H9 (cell line): ENCODE measurements around the gene SLC4A5. TPM values are rescaled to one million over a fixed set of nuclear protein-coding genes. Genes with fewer than 3 reads are reported as not detected.

ENCODE experiments used
- DNase-seq: peaks from one replicate; pipeline ENCODE4 v3.0.0-alpha.2; 2017
- H2AFZ ChIP-seq: one replicate; pipeline ENCODE4 v1.6.1; 2013; ENCODE audit warnings: mild to moderate bottlenecking, low read length, control low read depth, moderate library complexity
- H2AK5ac ChIP-seq: 2 replicates; pipeline ENCODE4 v1.6.1; 2013; ENCODE audit warnings: low read length, control low read depth, mixed read lengths; ENCODE audit not compliant: insufficient read length
- H2BK120ac ChIP-seq: one replicate; pipeline ENCODE4 v1.6.1; 2013; ENCODE audit warnings: low read depth, mild to moderate bottlenecking, low read length, control low read depth, inconsistent platforms; ENCODE audit not compliant: poor library complexity, severe bottlenecking
- H2BK12ac ChIP-seq: 2 replicates; pipeline ENCODE4 v1.6.1; 2013; ENCODE audit warnings: low read length, control low read depth, mixed read lengths, low read depth; ENCODE audit not compliant: insufficient read length
- H2BK15ac ChIP-seq: 2 replicates; pipeline ENCODE4 v1.6.1; 2013; ENCODE audit warnings: low read depth, low read length, control low read depth
- H2BK20ac ChIP-seq: one replicate; pipeline ENCODE4 v1.6.1; 2013; ENCODE audit warnings: low read depth, mild to moderate bottlenecking, low read length, control low read depth, inconsistent platforms; ENCODE audit not compliant: poor library complexity, severe bottlenecking
- H2BK5ac ChIP-seq: 2 replicates; pipeline ENCODE4 v1.6.1; 2013; ENCODE audit warnings: low read length, control low read depth, mixed read lengths; ENCODE audit not compliant: insufficient read length
- H3K14ac ChIP-seq: 2 replicates; pipeline ENCODE4 v1.6.1; 2013; ENCODE audit warnings: low read length, control low read depth; ENCODE audit not compliant: insufficient read depth
- H3K18ac ChIP-seq: 2 replicates; pipeline ENCODE4 v1.6.1; 2013; ENCODE audit warnings: low read depth, mild to moderate bottlenecking, mixed read lengths, low read length, control low read depth; ENCODE audit not compliant: insufficient read length
- H3K23ac ChIP-seq: 2 replicates; pipeline ENCODE4 v1.6.1; 2013; ENCODE audit warnings: low read length, control low read depth, mixed read lengths, low read depth; ENCODE audit not compliant: insufficient read length
- H3K23me2 ChIP-seq: 2 replicates; pipeline ENCODE4 v1.6.1; 2013; ENCODE audit warnings: low read depth, mild to moderate bottlenecking, mixed read lengths, low read length, control low read depth; ENCODE audit not compliant: insufficient read length, poor library complexity, severe bottlenecking
- H3K27ac ChIP-seq: 2 replicates; pipeline ENCODE4 v1.5.1; 2013; ENCODE audit warnings: low read length, control low read depth, mixed read lengths, low read depth; ENCODE audit not compliant: insufficient read length
- H3K27me3 ChIP-seq: 2 replicates; pipeline ENCODE4 v1.6.1; 2013; ENCODE audit warnings: low read length, control low read depth, inconsistent platforms; ENCODE audit not compliant: insufficient read depth
- H3K4ac ChIP-seq: 2 replicates; pipeline ENCODE4 v1.6.1; 2013; ENCODE audit warnings: low read depth, mild to moderate bottlenecking, control low read depth, inconsistent platforms, low read length, moderate library complexity
- H3K4me1 ChIP-seq: 2 replicates; pipeline ENCODE4 v1.6.1; 2013; ENCODE audit warnings: low read length, control low read depth, inconsistent platforms; ENCODE audit not compliant: insufficient read depth
- H3K4me2 ChIP-seq: 2 replicates; pipeline ENCODE4 v1.6.1; 2013; ENCODE audit warnings: low read length, control low read depth, mixed read lengths; ENCODE audit not compliant: insufficient read length, insufficient read depth
- H3K56ac ChIP-seq: 2 replicates; pipeline ENCODE4 v1.6.1; 2013; ENCODE audit warnings: low read depth, mild to moderate bottlenecking, mixed read lengths, low read length, control low read depth; ENCODE audit not compliant: insufficient read length
- H3K79me1 ChIP-seq: 2 replicates; pipeline ENCODE4 v1.6.1; 2013; ENCODE audit warnings: low read depth, mild to moderate bottlenecking, moderate library complexity, low read length, control low read depth, inconsistent platforms; ENCODE audit not compliant: insufficient read depth, poor library complexity, severe bottlenecking
- H3K79me2 ChIP-seq: 2 replicates; pipeline ENCODE4 v1.6.1; 2013; ENCODE audit warnings: low read length, control low read depth, inconsistent platforms; ENCODE audit not compliant: insufficient read depth
- H3K9ac ChIP-seq: 2 replicates; pipeline ENCODE4 v1.6.1; 2013; ENCODE audit warnings: low read length, control low read depth, mixed read lengths; ENCODE audit not compliant: insufficient read length; ENCODE audit errors: extremely low read depth
- H3K9me3 ChIP-seq: one replicate; pipeline ENCODE4 v1.6.1; 2013; ENCODE audit warnings: low read depth, low read length, inconsistent platforms; ENCODE audit not compliant: control insufficient read depth
- H3T11ph ChIP-seq: one replicate; pipeline ENCODE4 v1.6.1; 2013; ENCODE audit warnings: mild to moderate bottlenecking, low read length, control low read depth, inconsistent platforms
- H4K20me1 ChIP-seq: one replicate; pipeline ENCODE4 v1.6.1; 2013; ENCODE audit not compliant: control insufficient read depth, insufficient read length, insufficient read depth
- H4K5ac ChIP-seq: 2 replicates; pipeline ENCODE4 v1.6.1; 2013; ENCODE audit warnings: low read depth, mild to moderate bottlenecking, mixed read lengths, low read length, control low read depth; ENCODE audit not compliant: insufficient read length
- H4K8ac ChIP-seq: replicated peaks from 2 replicates; pipeline ENCODE4 v1.6.1; 2013; ENCODE audit warnings: low read length, control low read depth, mixed read lengths, low read depth; ENCODE audit not compliant: insufficient read length
- H4K91ac ChIP-seq: 2 replicates; pipeline ENCODE4 v1.6.1; 2013; ENCODE audit warnings: low read depth, mild to moderate bottlenecking, moderate library complexity, mixed read lengths, low read length, control low read depth; ENCODE audit not compliant: insufficient read length
- H3K27ac Mint-ChIP-seq, 3 experiments: 2 replicates in 2 of 3; 3 replicates in 1 of 3; pipeline ENCODE4 v1.8.0; 2020 to 2021; ENCODE audit warnings: mixed read lengths in 3 of 3, mild to moderate bottlenecking in 1 of 3, moderate library complexity in 1 of 3
- H3K27me3 Mint-ChIP-seq: 2 replicates; pipeline ENCODE4 v1.8.0; 2021; ENCODE audit warnings: low read depth, mild to moderate bottlenecking, moderate library complexity, mixed read lengths
- H3K36me3 Mint-ChIP-seq, 3 experiments: 2 replicates in 2 of 3; 3 replicates in 1 of 3; pipeline ENCODE4 v1.8.0; 2020 to 2021; ENCODE audit warnings: low read depth in 3 of 3, mixed read lengths in 3 of 3; ENCODE audit not compliant: insufficient read depth in 1 of 3
- H3K4me1 Mint-ChIP-seq, 2 experiments: 2 replicates each; pipeline ENCODE4 v1.8.0; 2020; ENCODE audit warnings: mixed read lengths in 2 of 2
- H3K4me3 Mint-ChIP-seq, 2 experiments: 2 replicates in 1 of 2; 3 replicates in 1 of 2; pipeline ENCODE4 v1.8.0; 2020 to 2021; ENCODE audit warnings: mild to moderate bottlenecking in 2 of 2, mixed read lengths in 2 of 2, moderate library complexity in 1 of 2
- H3K9me3 Mint-ChIP-seq, 2 experiments: 2 replicates in 1 of 2; 3 replicates in 1 of 2; pipeline ENCODE4 v1.8.0; 2020; ENCODE audit warnings: mild to moderate bottlenecking in 2 of 2, mixed read lengths in 2 of 2, moderate library complexity in 1 of 2
- CTCF ChIP-seq: fragments of 200-600 bp; sonication (generic); conservative IDR thresholded peaks from 3 replicates; pipeline ENCODE4 v1.8.0; 2021; ENCODE audit warnings: antibody characterized with exemption, mild to moderate bottlenecking
- whole genome bisulfite sequencing: extraction: QIAGEN DNeasy Blood & Tissue Kit; methylation state at CpG from one replicate; pipeline ENCODE4 v1.1.7; 2013; ENCODE audit warnings: missing lambda C conversion rate, low lambda C conversion rate, mixed read lengths; ENCODE audit not compliant: insufficient read length; ENCODE audit errors: extremely low coverage; 5-methylcytosine and 5-hydroxymethylcytosine counted together
- total RNA-seq: library from RNA; stranded (reverse); gene quantifications from 2 replicates; pipeline ENCODE4 v1.2.1, GENCODE V29; 2021

Gene SLC4A5
- total RNA-seq, 1 experiment from 2014 or later = 0.50 TPM

GRCh38 chr2:74333896-74334586 is 9.2 kb downstream of the SLC4A5 start:
- no peak overlapping the region for H3K27ac Mint-ChIP-seq
- H2BK15ac ChIP-seq = no peak overlapping the region
- no peak overlapping the region for H2BK120ac ChIP-seq
- no peak overlapping the region for H3T11ph ChIP-seq
- H3K14ac ChIP-seq = no peak overlapping the region
- H3K9ac ChIP-seq = no peak overlapping the region
- H3K4me3 Mint-ChIP-seq = no peak overlapping the region
- no peak for TF ChIP-seq CTCF
- WGBS = no CpG with 5 or more reads among the region's 6 CpGs
- no peak overlapping the region for H3K4me2 ChIP-seq
- no peak overlapping the region for H2AK5ac ChIP-seq
- no peaks in the 10 kb centered on the region for H3K23me2 ChIP-seq
- H3K9me3 Mint-ChIP-seq = no peaks in the 10 kb centered on the region
- H3K27me3 ChIP-seq = no peaks in the 10 kb centered on the region
- H4K20me1 ChIP-seq = no peaks in the 10 kb centered on the region
- H3K27me3 Mint-ChIP-seq = peaks cover 4% of the 10 kb centered on the region
- no peak overlapping the region for H4K8ac ChIP-seq
- H2BK5ac ChIP-seq = no peak overlapping the region
- H2BK12ac ChIP-seq = no peak overlapping the region
- no peak overlapping the region for H2BK20ac ChIP-seq
- no peak overlapping the region for H4K5ac ChIP-seq
- H3K9me3 ChIP-seq = no peaks in the 10 kb centered on the region
- H3K27ac ChIP-seq = no peak overlapping the region
- no peaks in the 10 kb centered on the region for H3K79me2 ChIP-seq
- H3K56ac ChIP-seq = no peak overlapping the region
- H3K4me1 ChIP-seq = no peaks in the 10 kb centered on the region
- no peaks in the 10 kb centered on the region for H3K79me1 ChIP-seq
- no peak overlapping the region for H2AFZ ChIP-seq
- no peaks in the 10 kb centered on the region for H3K36me3 Mint-ChIP-seq
- no peak overlapping the region for H3K4ac ChIP-seq
- H4K91ac ChIP-seq = no peak overlapping the region
- no peaks in the 10 kb centered on the region for H3K4me1 Mint-ChIP-seq
- no peak overlapping the region for H3K18ac ChIP-seq
- no peak overlapping the region for H3K23ac ChIP-seq
- no peak for DNase-seq
